HTERT RPE-1 (cell line): ENCODE data around the gene GNA12.
"Not testable (repeated sequence)": the region's sequence is repeated elsewhere in the genome, so short reads cannot be mapped to it uniquely, and the experiment has no call there.

Experiments
- in situ Hi-C: fragments of 300-500 bp; cut with MboI; formaldehyde crosslinking; loops from 4 replicates; pipeline ENCODE4 v1.14.3; 2020; ENCODE audit warnings: low sequenced_read_pairs

The GNA12 gene

GRCh38 chr7:2864999-2865670 is 21.0 kb upstream of the GNA12 start:
- in situ Hi-C loops = no loop called here

GRCh38 chr7:2864204-2864985 is 20.3 kb upstream of the GNA12 start:
- in situ Hi-C loops = no loop called here

DNA sequence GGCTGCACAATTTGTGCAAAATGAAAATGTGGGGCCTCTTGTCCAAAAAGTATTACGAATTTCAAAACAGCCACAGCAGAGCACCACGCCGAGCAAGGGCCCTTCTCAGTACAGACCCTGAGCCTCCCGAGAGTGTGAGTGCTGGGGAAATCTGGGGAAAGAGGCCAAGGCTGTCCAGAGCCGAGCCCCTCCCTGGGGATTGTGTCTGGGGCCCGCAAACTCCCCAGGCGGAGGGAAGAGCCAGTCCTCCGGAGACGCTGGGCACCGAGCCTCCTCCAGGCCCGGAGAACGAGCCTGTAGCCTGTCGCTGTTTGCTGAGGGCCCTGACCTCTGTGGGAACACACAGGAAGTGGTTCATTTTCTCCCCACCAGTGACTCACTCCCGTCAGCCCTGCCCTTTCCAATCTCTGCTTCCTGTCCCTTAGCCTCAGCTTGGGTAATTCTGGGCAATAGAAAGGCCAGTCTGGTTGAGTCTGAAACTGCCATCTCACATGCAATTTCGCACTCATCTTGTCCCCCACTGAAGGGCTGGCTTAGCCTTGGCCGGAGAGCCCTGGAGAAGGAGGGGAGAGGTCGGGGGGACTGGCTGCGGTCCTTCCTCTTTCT is 19.5 kb upstream of the GNA12 start:
- in situ Hi-C loops = no loop called here

GRCh38 chr7:2862831-2863361 is 18.8 kb upstream of the GNA12 start:
- in situ Hi-C loops = no loop called here

- in situ Hi-C loops = no loop called here
These were observed 17.4 kb upstream of the GNA12 start for GRCh38 chr7:2861509-2861908.

GRCh38 chr7:2860627-2861133 is 16.6 kb upstream of the GNA12 start:
- in situ Hi-C loops = no loop called here

- in situ Hi-C loops = no loop called here
These were observed 15.8 kb upstream of the GNA12 start for GRCh38 chr7:2859952-2860351.

DNA sequence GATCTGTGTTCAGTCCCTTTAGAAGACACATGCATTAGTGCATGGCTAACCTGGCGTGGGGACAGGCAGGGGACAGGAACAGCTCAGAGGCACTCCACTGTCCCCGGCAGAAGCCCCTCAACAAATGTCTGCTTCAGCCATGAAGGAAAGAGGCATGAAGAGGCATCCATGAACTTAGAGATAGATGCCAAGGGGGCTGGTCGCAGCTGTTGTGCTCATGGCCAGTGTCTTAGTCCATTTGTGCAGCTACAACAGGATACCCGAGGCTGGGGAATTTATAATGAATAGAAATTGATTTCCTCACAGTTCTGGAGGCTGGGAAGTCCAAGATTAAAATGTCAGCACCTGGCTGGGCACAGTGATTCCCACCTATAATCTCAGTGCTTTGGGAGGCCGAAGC is 14.5 kb upstream of the GNA12 start:
- in situ Hi-C loops = no loop called here

DNA sequence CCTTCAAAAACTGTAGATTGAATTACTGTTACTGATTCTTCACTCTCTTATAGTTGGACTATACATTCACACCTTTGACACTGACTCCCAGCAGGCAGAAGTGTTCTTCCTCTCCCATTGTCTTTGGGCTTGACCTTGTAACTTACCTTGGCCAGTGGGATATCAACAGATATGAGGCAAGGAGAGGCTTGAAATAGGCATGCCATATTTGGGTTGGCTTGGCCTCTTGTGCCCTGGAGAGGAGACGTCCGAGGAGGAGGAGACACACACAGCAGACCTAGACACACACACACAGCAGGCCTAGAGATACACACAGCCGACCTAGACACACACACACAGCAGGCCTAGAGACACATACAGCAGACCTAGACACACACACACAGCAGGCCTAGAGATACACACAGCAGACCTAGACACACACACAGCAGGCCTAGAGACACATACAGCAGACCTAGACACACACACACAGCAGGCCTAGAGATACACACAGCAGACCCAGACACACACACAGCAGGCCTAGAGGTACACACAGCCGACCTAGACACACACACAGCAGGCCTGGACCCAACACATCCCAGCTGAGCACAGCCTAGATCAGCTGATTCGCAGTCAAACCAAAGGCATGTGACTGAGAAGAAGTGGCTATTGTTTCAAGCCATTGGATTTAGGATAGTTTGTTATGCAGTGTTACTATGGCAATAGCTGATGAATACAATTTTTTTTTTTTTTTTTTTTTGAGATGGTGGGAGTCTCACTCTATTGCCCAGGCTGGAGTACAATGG is 12.5 kb upstream of the GNA12 start:
- in situ Hi-C loops = no loop called here

DNA sequence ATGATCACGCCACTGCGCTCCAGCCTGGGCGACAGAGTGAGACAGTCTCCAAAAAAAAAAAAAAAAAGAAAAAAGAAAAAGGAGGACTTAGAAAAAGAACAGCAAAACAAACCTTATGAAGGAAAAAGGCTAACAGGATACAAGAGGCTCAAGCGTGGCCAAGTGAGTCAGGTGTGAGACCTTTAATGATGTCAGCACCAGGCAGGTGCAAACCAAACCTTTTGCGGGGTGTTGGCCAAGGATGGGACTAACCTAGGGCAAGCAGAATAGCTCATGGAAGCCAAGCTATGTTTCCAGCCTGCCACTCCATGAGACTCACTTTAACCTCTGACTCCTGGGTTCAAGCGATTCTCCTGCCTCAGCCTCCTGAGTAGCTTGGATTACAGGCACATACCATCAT is 11.3 kb upstream of the GNA12 start:
- in situ Hi-C loops = no loop called here

GRCh38 chr7:2853552-2853951 is 9.4 kb upstream of the GNA12 start:
- in situ Hi-C loops = not testable (repeated sequence)

GRCh38 chr7:2853147-2853546 is 9.0 kb upstream of the GNA12 start:
- in situ Hi-C loops = no loop called here

- in situ Hi-C loops = no loop called here
These were observed 7.4 kb upstream of the GNA12 start for GRCh38 chr7:2851497-2851896.

GRCh38 chr7:2849941-2850766 is 6.0 kb upstream of the GNA12 start:
- in situ Hi-C loops = no loop called here

DNA sequence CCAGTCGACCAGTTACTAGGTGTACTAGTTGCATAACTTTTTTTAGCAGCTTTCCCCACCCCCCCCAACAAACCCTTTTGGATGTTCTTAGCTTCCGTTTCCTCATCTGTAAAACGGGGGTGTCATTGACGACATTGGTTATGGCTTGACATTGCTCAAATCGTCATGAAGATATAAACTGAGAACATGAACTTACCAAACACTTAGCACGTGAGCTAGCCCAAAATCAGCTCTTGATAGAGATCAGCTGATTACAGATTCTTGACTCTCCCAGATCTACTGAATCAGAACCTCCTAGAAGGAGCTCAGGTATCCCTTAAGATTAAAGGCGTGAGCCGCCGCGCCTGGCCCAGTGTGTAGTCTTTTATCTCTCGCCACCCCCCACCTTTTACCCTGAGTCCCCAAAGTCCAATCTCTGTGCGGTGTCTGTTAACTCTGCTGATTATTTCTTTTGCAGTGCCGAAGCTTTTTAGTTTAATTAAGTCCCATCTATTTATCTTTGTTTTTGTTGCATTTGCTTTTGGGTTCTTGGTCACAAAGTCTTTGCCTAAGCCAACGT is 1.0 kb upstream of the GNA12 start:
- in situ Hi-C loops = no loop called here

DNA sequence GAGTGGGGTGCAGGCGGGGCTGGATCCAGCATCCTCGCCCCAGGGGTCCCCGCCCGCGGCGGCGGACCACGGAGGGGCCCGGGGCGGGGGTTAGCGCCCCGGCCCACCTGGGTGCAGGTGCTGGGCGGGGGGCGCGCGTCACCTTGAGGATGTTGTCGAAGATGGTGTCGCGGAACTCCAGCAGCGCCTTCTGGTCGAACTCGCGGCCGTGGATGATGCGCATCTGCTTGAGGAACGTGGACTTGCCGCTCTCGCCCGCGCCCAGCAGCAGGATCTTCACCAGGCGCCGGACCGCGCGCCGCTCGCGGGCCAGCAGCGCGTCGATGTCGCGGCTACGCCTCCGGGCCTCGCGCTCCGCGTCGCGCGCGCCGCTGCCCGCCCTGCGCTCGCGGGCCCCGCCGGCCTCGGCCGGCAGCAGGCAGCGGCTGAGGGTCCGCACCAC is 376 bp downstream of the GNA12 start:
- in situ Hi-C loops = no loop called here

GRCh38 chr7:2843191-2843685 is 870 bp downstream of the GNA12 start:
- in situ Hi-C loops = no loop called here

- in situ Hi-C loops = no loop called here
These were observed 2.2 kb downstream of the GNA12 start for GRCh38 chr7:2841907-2842306.

- in situ Hi-C loops = no loop called here
These were observed 3.6 kb downstream of the GNA12 start for GRCh38 chr7:2840458-2840857.
